Activated effector memory CD4-positive, alpha-beta T cell treated with Interleukin-2 at 50 U/mL for 16 hours (primary cell): ENCODE results near the gene HPS5.
"Not testable (repeated sequence)": the region's sequence is repeated elsewhere in the genome, so short reads cannot be mapped to it uniquely, and the experiment has no call there.

ENCODE experiments used
- DNase-seq: peaks from one replicate; pipeline ENCODE4 v3.0.0-alpha.2; 2020

Gene HPS5

GRCh38 chr11:18315893-18316292, 6.0 kb downstream of the HPS5 start:
- no peak for DNase-seq

DNA sequence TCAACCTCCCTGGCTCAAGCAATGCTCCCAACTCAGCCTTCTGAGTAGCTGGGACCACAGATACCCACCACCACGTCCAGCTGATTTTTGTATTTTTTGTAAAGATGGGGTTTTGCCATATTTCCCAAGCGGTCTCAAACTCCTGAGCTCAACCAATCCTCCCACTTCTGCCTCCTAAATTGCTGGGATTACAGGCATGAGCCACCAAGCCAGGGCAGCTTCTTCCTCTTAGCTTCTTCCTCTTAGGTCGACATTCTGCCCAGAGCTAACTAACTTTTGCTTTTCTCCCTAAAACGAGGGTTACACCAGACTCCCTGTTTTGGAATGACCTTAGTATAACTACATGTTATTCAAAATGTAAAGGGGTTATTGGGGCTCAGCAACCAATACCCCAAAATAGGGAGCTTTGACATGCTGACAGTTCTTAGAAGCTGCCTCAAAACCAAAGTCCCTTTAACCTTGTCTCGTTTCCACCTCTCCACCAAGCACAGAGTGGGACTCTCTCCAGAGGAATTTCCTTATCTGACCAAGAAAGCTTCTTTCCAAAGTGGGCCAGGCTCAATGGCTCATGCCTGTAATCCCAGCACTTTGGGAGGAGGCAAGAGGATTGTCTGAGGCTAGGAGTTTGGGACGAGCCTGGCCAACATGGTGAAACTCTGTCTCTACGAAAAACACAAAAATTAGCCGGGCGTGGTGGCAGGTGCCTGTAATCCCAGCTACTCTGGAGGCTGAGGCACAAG, 7.0 kb downstream of the HPS5 start:
- DNase-seq = no peak

- DNase-seq = no peak
Measured at GRCh38 chr11:18313965-18314763, 7.8 kb downstream of the HPS5 start.

DNA sequence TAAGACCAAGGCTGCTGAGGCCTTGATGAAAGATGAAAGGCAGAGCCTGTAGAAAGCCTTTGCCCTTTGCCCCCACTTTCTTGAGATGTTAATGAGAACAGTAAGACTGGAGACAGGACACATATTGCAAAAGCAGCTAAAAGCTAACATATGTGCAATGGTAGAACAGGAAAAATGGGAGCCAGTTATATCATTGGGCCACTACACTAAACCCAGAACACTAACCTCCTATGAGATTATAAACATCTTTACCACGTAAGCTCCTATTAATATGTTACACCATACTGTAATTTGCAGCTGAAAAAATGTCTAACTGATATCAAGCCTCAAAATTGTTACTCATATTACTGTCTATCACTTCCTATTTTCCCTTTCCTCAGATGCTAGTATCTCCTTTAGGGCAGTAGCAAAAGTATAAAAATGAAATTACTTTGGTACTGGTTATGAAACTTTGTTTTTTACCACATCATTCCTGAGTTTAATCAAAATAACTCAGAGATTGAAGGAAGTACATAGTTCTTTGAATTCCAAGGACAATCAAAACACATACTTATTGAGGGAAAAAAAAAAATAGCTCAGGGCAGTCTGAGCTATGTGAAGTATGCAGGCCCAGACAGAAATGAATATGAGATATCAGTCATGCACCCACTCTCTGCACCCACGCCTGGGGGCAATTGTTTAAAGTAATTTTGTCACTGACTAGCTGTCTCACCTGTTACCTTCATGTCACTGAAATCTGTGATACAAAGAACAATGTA, 9.1 kb downstream of the HPS5 start:
- DNase-seq = no peak

GRCh38 chr11:18312012-18312411, 9.9 kb downstream of the HPS5 start:
- DNase-seq = no peak

DNA sequence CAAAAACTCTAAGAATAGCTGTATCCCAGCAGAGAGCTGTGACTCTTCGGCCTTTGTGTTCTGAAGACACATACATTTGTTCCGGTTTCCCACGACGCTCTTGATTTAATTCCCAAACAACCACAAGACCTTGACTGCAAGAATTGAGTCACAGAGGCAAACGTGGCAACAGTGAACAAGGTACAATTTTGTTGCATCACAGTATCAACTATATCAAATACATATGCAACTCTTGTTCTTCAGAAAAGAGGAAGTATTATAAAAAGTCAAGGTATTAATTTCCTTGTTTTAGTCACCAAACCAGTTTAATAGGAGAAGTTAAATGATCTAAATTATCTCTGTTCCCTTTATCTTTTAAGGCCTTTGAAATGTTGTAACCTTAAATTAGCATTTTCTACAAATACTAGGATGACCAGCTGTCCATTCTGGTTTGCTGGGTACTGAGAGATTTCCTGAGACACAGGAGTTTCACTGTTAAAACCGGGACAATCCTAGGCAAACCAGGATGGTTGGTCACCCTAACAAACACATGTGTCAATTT, 11.1 kb downstream of the HPS5 start:
- DNase-seq = no peak

DNA sequence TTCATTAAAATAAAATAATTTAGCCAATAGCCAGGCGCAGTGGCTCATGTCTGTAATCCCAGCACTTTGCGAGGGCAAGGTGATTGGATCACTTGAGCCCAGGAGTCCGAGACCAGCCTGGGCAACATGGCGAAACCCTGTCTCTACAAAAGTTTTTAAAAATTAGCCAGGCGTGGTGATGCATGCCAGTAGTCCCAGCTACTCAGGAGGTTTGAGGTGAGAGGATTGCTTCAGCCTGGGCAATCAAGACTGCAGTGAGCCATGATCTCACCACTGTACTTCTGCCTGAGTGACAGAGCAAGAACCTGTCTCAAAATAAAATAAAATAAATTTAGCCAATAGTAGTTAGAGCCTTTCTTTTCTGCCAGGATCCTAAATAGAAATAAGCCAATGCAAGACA, 12.2 kb downstream of the HPS5 start:
- no peak for DNase-seq

DNA sequence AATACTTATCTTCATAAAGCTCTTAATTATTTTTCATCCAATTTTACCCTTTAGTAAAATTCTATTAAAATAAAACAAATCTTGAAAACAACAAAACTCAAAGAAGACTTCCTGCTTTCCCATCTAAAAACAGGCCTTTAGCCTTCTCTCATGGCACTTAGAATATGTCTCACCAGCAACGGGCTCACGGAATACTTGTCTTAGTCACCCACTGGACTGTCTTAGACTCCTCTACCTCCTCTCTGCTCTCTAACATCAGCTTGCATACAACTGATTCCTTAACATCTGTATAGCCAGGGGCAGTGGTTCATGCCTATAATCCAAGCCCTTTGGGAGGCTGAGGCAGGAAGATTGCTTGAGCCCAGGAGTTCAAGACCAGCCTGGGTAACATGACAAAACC, 13.7 kb downstream of the HPS5 start:
- no peak for DNase-seq

GRCh38 chr11:18307461-18308139, 14.3 kb downstream of the HPS5 start:
- DNase-seq = no peak

DNA sequence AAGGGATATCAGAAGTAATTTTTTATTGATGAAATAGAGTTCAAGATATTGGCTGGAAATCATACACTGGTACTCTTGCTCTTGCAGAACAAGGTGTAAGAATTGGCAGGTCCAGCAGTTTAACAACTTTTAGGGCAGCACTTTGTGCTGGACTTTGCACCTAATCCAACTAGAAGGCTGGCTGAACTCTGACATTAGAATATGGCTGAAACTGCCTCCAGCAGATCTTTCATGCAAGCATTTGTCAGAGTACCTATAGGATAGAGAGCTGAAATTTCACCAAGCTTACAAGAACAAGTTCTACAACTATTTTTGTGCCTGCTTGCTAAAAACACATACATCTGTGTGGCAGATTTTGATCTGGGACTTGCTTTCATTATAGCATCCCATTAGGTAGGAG, 17.2 kb downstream of the HPS5 start:
- DNase-seq = no peak

DNA sequence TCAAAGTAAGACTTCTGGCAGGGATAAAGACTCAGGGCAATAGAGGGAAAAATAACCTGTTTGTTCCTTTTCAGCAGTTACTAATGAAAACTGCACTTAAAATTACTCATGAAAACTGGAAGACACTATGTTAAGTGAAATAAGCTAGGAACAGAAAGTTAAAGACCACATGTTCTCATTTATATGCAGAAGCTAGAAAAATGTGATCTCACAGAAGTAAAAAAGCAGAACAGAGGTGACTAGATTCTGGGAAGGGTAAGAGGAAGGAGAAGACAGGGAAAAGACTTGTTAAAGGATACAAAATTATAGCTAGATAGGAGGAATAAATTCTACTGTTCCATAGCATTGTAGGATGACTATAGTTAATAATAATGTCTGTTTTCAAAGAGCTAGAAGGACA, 22.2 kb downstream of the HPS5 start:
- no peak for DNase-seq

GRCh38 chr11:18295316-18295715, 26.6 kb downstream of the HPS5 start:
- no peak for DNase-seq

GRCh38 chr11:18294862-18295261, 27.1 kb downstream of the HPS5 start:
- no peak for DNase-seq

GRCh38 chr11:18288911-18289310, 33.0 kb downstream of the HPS5 start:
- no peak for DNase-seq

GRCh38 chr11:18285841-18286240, 36.1 kb downstream of the HPS5 start:
- DNase-seq = no peak

GRCh38 chr11:18282626-18283025, 39.3 kb downstream of the HPS5 start:
- no peak for DNase-seq

DNA sequence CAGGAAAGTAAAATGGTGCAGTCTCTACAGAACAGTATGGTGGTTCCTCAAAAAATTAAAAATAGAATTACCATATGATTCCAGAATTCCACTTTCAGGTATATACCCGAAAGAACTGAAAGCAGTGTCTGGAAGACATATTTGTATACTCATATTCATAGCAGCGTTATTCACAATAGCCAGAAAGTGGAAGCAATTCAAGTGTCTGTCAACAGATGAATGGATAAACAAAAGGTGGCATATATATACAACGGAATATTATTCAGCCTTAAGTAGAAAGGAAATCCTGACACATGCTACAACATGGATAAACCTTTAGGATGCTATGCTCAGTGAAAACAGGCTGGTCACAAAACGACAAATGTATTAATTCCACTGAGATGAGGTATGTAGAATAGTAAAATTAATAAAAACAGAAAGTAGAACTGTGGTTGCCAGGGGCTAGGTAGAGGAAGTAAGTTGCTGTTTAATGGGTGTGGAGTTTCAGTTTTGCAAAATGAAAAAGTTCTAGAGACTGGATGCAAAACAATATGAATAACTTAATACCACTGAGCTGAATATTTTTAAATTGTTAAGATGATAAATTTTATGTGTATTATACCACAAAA, 41.4 kb downstream of the HPS5 start:
- DNase-seq = no peak

- DNase-seq = no peak
Measured at GRCh38 chr11:18277565-18278271, 44.2 kb downstream of the HPS5 start.

GRCh38 chr11:18271206-18271605, 50.7 kb downstream of the HPS5 start:
- DNase-seq = no peak

- DNase-seq = no peak
Measured at GRCh38 chr11:18270102-18270501, 51.8 kb downstream of the HPS5 start.

- DNase-seq = not testable (repeated sequence)
Measured at GRCh38 chr11:18269252-18269651, 52.7 kb downstream of the HPS5 start.
